Mononuclear cell (primary cell): Measurements from ENCODE around the gene NELFB. TPM values are rescaled to one million over a fixed set of nuclear protein-coding genes. Genes with fewer than 3 reads are reported as not detected.
"Not testable (repeated sequence)": the region's sequence is repeated elsewhere in the genome, so short reads cannot be mapped to it uniquely, and the experiment has no call there.

Source experiments
- H3K27me3 ChIP-seq: 2 replicates; pipeline ENCODE4 v1.6.0; 2011; ENCODE audit warnings: low read length, control low read depth; ENCODE audit not compliant: insufficient read depth
- H3K4me1 ChIP-seq: 2 replicates; pipeline ENCODE4 v1.5.1; 2011; ENCODE audit warnings: mild to moderate bottlenecking, low read length, control low read depth; ENCODE audit not compliant: insufficient read depth
- H3K4me3 ChIP-seq: 2 replicates; pipeline ENCODE4 v1.5.1; 2011; ENCODE audit warnings: mild to moderate bottlenecking, low read length, moderate library complexity
- H3K9me3 ChIP-seq: 2 replicates; pipeline ENCODE4 v1.5.1; 2011; ENCODE audit warnings: low read depth, mild to moderate bottlenecking, control low read depth, low read length
- total RNA-seq: library from RNA; depleted of rRNA; stranded (reverse); fragments of >200 nt; gene quantifications from one replicate; pipeline ENCODE4 v1.2.3, GENCODE V29; 2012

The NELFB gene
- total RNA-seq, 1 donor, result 20.9 TPM

GRCh38 chr9:137247135-137247915 lies 7.8 kb upstream of the NELFB start:
- Histone ChIP-seq H3K27me3 (no peaks in the 10 kb centered on the region), H3K9me3 (no peaks in the 10 kb centered on the region), H3K4me3 (no peak overlapping the region), H3K4me1 (peaks cover 10% of the 10 kb centered on the region)

- no peaks in the 10 kb centered on the region for H3K9me3 ChIP-seq
- no peaks in the 10 kb centered on the region for H3K27me3 ChIP-seq
- H3K4me1 ChIP-seq, result peaks cover 5% of the 10 kb centered on the region
- H3K4me3 ChIP-seq, result no peak overlapping the region
These were observed 7.3 kb upstream of the NELFB start for GRCh38 chr9:137247916-137248175.

- peaks cover 10% of the 10 kb centered on the region for H3K4me1 ChIP-seq
- H3K9me3 ChIP-seq, result no peaks in the 10 kb centered on the region
- H3K27me3 ChIP-seq, result no peaks in the 10 kb centered on the region
- no peak overlapping the region for H3K4me3 ChIP-seq
These were observed 4.6 kb upstream of the NELFB start for GRCh38 chr9:137250329-137251193.

- Histone ChIP-seq H3K27me3 (no peaks in the 10 kb centered on the region), H3K9me3 (no peaks in the 10 kb centered on the region), H3K4me3 (no peak within 1 kb of the TSS), H3K4me1 (peaks cover 15% of the 10 kb centered on the region)
These were observed 4.0 kb upstream of the NELFB start, which contains the start of gene STPG3 for GRCh38 chr9:137251194-137251461. TSS of gene STPG3 (plus strand) at chr9:137251286. CDS start at chr9:137251287, 1 bp downstream.

GRCh38 chr9:137251490-137252268 lies 3.4 kb upstream of the NELFB start:
- no peaks in the 10 kb centered on the region for H3K9me3 ChIP-seq
- peaks cover 20% of the 10 kb centered on the region for H3K4me1 ChIP-seq
- H3K27me3 ChIP-seq, result no peaks in the 10 kb centered on the region
- H3K4me3 ChIP-seq, result no peak overlapping the region

- peaks cover 25% of the 10 kb centered on the region for H3K4me1 ChIP-seq
- H3K27me3 ChIP-seq, result no peaks in the 10 kb centered on the region
- H3K9me3 ChIP-seq, result no peaks in the 10 kb centered on the region
- H3K4me3 ChIP-seq, result no peak overlapping the region
These were observed 2.3 kb upstream of the NELFB start for GRCh38 chr9:137252555-137253506.

- no peaks in the 10 kb centered on the region for H3K9me3 ChIP-seq
- H3K27me3 ChIP-seq, result no peaks in the 10 kb centered on the region
- no peak overlapping the region for H3K4me3 ChIP-seq
- peaks cover 25% of the 10 kb centered on the region for H3K4me1 ChIP-seq
These were observed 1.2 kb upstream of the NELFB start for GRCh38 chr9:137253717-137254623.

- no peaks in the 10 kb centered on the region for H3K27me3 ChIP-seq
- no peaks in the 10 kb centered on the region for H3K9me3 ChIP-seq
- H3K4me3 ChIP-seq, result peak overlapping the region; percentile 88
- peaks cover 25% of the 10 kb centered on the region for H3K4me1 ChIP-seq
These were observed 454 bp downstream of the NELFB start for GRCh38 chr9:137255448-137256114.

- Histone ChIP-seq H3K4me1 (peaks cover 25% of the 10 kb centered on the region), H3K27me3 (no peaks in the 10 kb centered on the region), H3K9me3 (no peaks in the 10 kb centered on the region), H3K4me3 (no peak overlapping the region)
These were observed 1.2 kb downstream of the NELFB start for GRCh38 chr9:137256362-137256761.

- H3K9me3 ChIP-seq, result no peaks in the 10 kb centered on the region
- H3K27me3 ChIP-seq, result no peaks in the 10 kb centered on the region
- H3K4me1 ChIP-seq, result peaks cover 25% of the 10 kb centered on the region
- no peak overlapping the region for H3K4me3 ChIP-seq
These were observed 1.7 kb downstream of the NELFB start for GRCh38 chr9:137256856-137257255.

- not testable (repeated sequence) for H3K9me3 ChIP-seq, H3K27me3 ChIP-seq, H3K4me1 ChIP-seq, H3K4me3 ChIP-seq
These were observed 7.2 kb downstream of the NELFB start for GRCh38 chr9:137262173-137262908.

- H3K9me3 ChIP-seq, result no peaks in the 10 kb centered on the region
- no peaks in the 10 kb centered on the region for H3K27me3 ChIP-seq
- H3K4me1 ChIP-seq, result peaks cover 5% of the 10 kb centered on the region
- no peak overlapping the region for H3K4me3 ChIP-seq
These were observed 7.8 kb downstream of the NELFB start for GRCh38 chr9:137262909-137263285.

- H3K27me3 ChIP-seq, result no peaks in the 10 kb centered on the region
- H3K4me1 ChIP-seq, result peaks cover 10% of the 10 kb centered on the region
- H3K9me3 ChIP-seq, result no peaks in the 10 kb centered on the region
- no peak overlapping the region for H3K4me3 ChIP-seq
These were observed 8.4 kb downstream of the NELFB start for GRCh38 chr9:137263506-137263905.
